Glutamatergic neuron (in vitro differentiated cells): Measurements from ENCODE around the gene SCMH1. TPM values are rescaled to one million over a fixed set of nuclear protein-coding genes. Genes with fewer than 3 reads are reported as not detected.
A peak's percentile ranks its signal among the peaks of the same experiment; 100 is the strongest.

Experiments used
- DNase-seq: peaks from one replicate; pipeline ENCODE4 v3.0.0; 2022
- H3K27ac Mint-ChIP-seq: one replicate; pipeline ENCODE4 v1.8.0; 2020; ENCODE audit warnings: mild to moderate bottlenecking, mixed read lengths, inconsistent platforms; ENCODE audit not compliant: unreplicated experiment
- H3K27me3 Mint-ChIP-seq: one replicate; pipeline ENCODE4 v1.8.0; 2020; ENCODE audit warnings: mild to moderate bottlenecking, moderate library complexity, mixed read lengths, inconsistent platforms; ENCODE audit not compliant: unreplicated experiment
- H3K36me3 Mint-ChIP-seq: one replicate; pipeline ENCODE4 v1.8.0; 2020; ENCODE audit warnings: mild to moderate bottlenecking, mixed read lengths, inconsistent platforms; ENCODE audit not compliant: unreplicated experiment
- H3K4me1 Mint-ChIP-seq: one replicate; pipeline ENCODE4 v1.8.0; 2020; ENCODE audit warnings: mild to moderate bottlenecking, low read depth, mixed read lengths, inconsistent platforms; ENCODE audit not compliant: unreplicated experiment
- H3K4me3 Mint-ChIP-seq: one replicate; pipeline ENCODE4 v1.8.0; 2020; ENCODE audit warnings: mild to moderate bottlenecking, mixed read lengths, inconsistent platforms; ENCODE audit not compliant: unreplicated experiment
- H3K9me3 Mint-ChIP-seq: one replicate; pipeline ENCODE4 v1.8.0; 2020; ENCODE audit warnings: mild to moderate bottlenecking, moderate library complexity, mixed read lengths, inconsistent platforms; ENCODE audit not compliant: unreplicated experiment
- CTCF ChIP-seq: fragments of 200-600 bp; sonication (generic); IDR thresholded peaks from one replicate; pipeline ENCODE4 v1.5.0; 2021; ENCODE audit not compliant: partially characterized antibody, unreplicated experiment
- total RNA-seq: library from RNA; stranded (reverse); fragmentation: NEBNext Ultra II Directional; extraction: Animal tissue kit (Norgen Biotek cat#: 25700); gene quantifications from one replicate; pipeline ENCODE4 v1.2.1, GENCODE V29; 2021; ENCODE audit not compliant: unreplicated experiment

The SCMH1 gene
- total RNA-seq, 1 donor from 2014 or later = 17.8 TPM

- Mint-ChIP-seq H3K27ac (no peak overlapping the region), H3K4me1 (no peaks in the 10 kb centered on the region), H3K9me3 (peaks cover 12% of the 10 kb centered on the region), H3K4me3 (no peak overlapping the region), H3K36me3 (peaks cover 24% of the 10 kb centered on the region), H3K27me3 (no peaks in the 10 kb centered on the region)
- TF ChIP-seq CTCF = no peak
- no peak for DNase-seq
Observed at GRCh38 chr1:41167667-41168066, 74.4 kb downstream of the SCMH1 start.

DNA sequence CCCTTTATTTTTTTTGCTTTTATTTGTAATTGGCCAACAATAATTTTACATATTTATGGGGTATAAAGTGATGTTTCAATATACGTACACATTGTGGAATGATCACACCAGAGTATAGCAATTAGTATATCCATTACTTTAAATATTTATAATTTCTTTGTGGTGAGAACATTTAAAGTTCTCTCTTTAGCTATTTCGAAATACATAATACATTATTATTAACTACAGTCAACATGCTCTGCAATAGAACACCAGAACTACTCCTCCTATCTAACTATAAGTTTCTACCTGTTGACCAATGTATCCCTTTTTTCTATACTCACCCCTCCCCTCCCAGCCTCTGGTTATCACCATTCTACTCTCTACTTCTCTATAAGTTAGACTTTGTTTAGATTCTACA is 77.4 kb downstream of the SCMH1 start:
- peaks cover 24% of the 10 kb centered on the region for H3K36me3 Mint-ChIP-seq
- H3K9me3 Mint-ChIP-seq = peaks cover 15% of the 10 kb centered on the region

DNA sequence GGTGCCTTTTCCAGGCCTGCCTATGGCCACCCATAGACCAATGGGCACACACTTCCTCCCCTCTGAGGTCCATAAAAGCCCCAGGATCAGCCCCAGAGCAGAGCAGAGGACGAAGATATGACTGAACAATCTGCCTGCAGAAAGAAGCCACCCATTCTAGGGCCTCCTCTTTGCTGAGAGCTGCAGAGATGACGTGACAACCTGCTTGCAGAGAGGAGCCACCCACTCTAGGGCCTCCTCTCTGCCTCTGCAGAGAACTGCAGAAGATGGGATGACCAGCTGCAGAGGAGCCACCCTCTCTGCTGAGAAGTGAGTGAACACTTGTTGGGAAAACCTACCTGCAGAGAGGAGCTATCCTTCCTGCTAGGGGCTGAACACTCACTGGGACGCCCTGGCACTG is 79.7 kb downstream of the SCMH1 start:
- TF ChIP-seq CTCF = no peak
- no peak overlapping the region for H3K27ac Mint-ChIP-seq
- H3K27me3 Mint-ChIP-seq = no peaks in the 10 kb centered on the region
- peaks cover 10% of the 10 kb centered on the region for H3K36me3 Mint-ChIP-seq
- H3K4me3 Mint-ChIP-seq = no peak overlapping the region
- DNase-seq = no peak
- H3K9me3 Mint-ChIP-seq = peaks cover 8% of the 10 kb centered on the region
- H3K4me1 Mint-ChIP-seq = peaks cover 4% of the 10 kb centered on the region

More for the DNA sequence above, 77.4 kb downstream of the SCMH1 start:
- Mint-ChIP-seq H3K4me1 (peaks cover 1% of the 10 kb centered on the region), H3K27me3 (no peaks in the 10 kb centered on the region), H3K27ac (no peak overlapping the region), H3K4me3 (no peak overlapping the region)
- no peak for DNase-seq
- no peak for TF ChIP-seq CTCF

- no peak overlapping the region for H3K4me3 Mint-ChIP-seq
- peak; percentile 76 for DNase-seq
- peaks cover 4% of the 10 kb centered on the region for H3K4me1 Mint-ChIP-seq
Observed at GRCh38 chr1:41161846-41162245, 80.3 kb downstream of the SCMH1 start.

GRCh38 chr1:41160498-41161110 is 81.5 kb downstream of the SCMH1 start:
- peaks cover 7% of the 10 kb centered on the region for H3K36me3 Mint-ChIP-seq
- H3K27me3 Mint-ChIP-seq = no peaks in the 10 kb centered on the region
- peaks cover 4% of the 10 kb centered on the region for H3K4me1 Mint-ChIP-seq
- no peak for TF ChIP-seq CTCF
- H3K4me3 Mint-ChIP-seq = no peak overlapping the region
- H3K27ac Mint-ChIP-seq = no peak overlapping the region
- DNase-seq = no peak
- peaks cover 6% of the 10 kb centered on the region for H3K9me3 Mint-ChIP-seq

More at GRCh38 chr1:41161846-41162245, 80.3 kb downstream of the SCMH1 start:
- no peaks in the 10 kb centered on the region for H3K27me3 Mint-ChIP-seq
- TF ChIP-seq CTCF = no peak
- H3K27ac Mint-ChIP-seq = peak overlapping the region; percentile 48
- H3K9me3 Mint-ChIP-seq = peaks cover 6% of the 10 kb centered on the region
- H3K36me3 Mint-ChIP-seq = peaks cover 7% of the 10 kb centered on the region
